Effector memory CD8-positive, alpha-beta T cell (primary cell): ENCODE data around the gene PHF2.

Experiments used
- ATAC-seq: fragments of 150-1000 bp; cut with Tn5 transposase; replicated peaks from 2 replicates; pipeline ENCODE4 v1.10.0; 2021; ENCODE audit warnings: mild to moderate bottlenecking, moderate library complexity
- DNase-seq, 3 experiments: peaks; one replicate each; pipeline ENCODE4 v3.0.0; 2021
- H3K27ac Mint-ChIP-seq, 2 donors: one replicate each; pipeline ENCODE4 v1.8.0; 2022; ENCODE audit warnings: mild to moderate bottlenecking in 2 of 2, mixed read lengths in 2 of 2, moderate library complexity in 2 of 2
- H3K27me3 Mint-ChIP-seq, 2 donors: one replicate each; pipeline ENCODE4 v1.8.0; 2022; ENCODE audit warnings: mixed read lengths in 2 of 2
- H3K36me3 Mint-ChIP-seq: one replicate; pipeline ENCODE4 v1.8.0; 2022; ENCODE audit warnings: mild to moderate bottlenecking, moderate library complexity, mixed read lengths; ENCODE audit not compliant: insufficient read depth
- H3K4me1 Mint-ChIP-seq, 2 donors: one replicate each; pipeline ENCODE4 v1.8.0; 2022; ENCODE audit warnings: low read depth in 2 of 2, mixed read lengths in 2 of 2
- H3K4me3 Mint-ChIP-seq, 2 donors: one replicate each; pipeline ENCODE4 v1.8.0; 2022; ENCODE audit warnings: mild to moderate bottlenecking in 2 of 2, mixed read lengths in 2 of 2, moderate library complexity in 2 of 2
- H3K9me3 Mint-ChIP-seq, 2 donors: one replicate each; pipeline ENCODE4 v1.8.0; 2022; ENCODE audit warnings: mixed read lengths in 2 of 2

The PHF2 gene

DNA sequence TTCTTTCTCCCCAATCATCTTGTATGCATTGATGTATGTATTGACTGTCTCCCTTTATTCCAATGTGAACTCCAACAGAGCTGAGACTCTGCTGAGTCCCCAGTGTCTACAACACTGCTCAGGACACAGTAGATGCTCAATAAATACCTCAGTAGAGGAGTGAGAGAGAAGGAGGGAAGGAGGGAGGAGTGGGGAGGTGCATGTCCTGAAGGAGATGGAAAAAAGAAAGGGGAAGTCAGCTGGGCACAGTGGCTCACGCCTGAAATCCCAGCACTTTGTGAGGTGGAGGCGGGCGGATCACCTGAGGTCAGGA is 2.9 kb upstream of the PHF2 start:
- Mint-ChIP-seq H3K4me1 (peaks cover 22 to 24% of the 10 kb centered on the region in 2 donors), H3K27me3 (no peaks in the 10 kb centered on the region), H3K4me3 (peak overlapping the region; percentile 2 to 87), H3K36me3 (peaks cover 14% of the 10 kb centered on the region), H3K9me3 (peaks cover 0 to 2% of the 10 kb centered on the region in 2 donors), H3K27ac (peak overlapping the region in 1 of 2 donors; percentile 90)
- ATAC-seq (no peak), DNase-seq (no peak)

DNA sequence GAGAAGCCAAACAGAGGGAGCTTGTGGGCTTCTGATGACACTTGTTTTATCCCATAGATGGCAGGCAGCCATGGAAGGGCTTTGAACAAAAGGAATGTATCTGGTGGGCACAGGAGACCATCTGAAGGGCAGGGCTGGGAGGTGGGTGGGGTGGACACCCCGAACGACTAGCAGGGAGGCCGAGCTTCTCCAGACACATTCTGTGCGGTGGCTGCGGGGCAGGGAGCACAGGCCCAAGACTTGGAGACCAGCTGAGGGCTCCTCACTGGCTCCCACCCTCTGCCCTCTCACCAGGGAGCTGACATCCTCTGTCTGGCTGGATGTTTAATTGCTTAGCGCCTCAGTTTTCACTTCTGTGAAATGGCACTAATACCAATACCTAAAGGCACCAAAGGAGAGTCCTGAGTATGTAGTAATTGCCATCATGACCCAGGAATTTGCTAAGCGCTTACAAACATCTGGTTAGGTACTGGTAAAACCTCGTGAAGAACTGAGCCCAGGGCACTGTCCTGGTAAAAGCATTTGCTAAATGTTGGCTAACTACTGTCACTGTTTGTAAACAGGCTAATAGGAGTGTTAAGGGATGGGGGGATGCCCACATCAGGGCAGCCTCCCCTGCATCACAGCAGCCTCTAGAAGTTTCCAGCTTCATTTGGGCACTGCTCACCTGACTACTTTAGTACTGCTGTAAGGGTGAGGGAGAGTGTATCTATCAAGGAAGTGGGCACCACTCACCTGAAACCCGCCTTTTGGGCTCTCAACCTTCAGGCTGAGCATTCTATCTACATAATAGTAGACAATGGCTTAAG is 2.1 kb upstream of the PHF2 start:
- Mint-ChIP-seq H3K4me1 (peaks cover 27 to 31% of the 10 kb centered on the region in 2 donors), H3K4me3 (peak overlapping the region; percentile 87), H3K27me3 (no peaks in the 10 kb centered on the region), H3K9me3 (peaks cover 0 to 2% of the 10 kb centered on the region in 2 donors), H3K36me3 (peaks cover 14% of the 10 kb centered on the region), H3K27ac (peak overlapping the region; percentile 90 to 97)
- DNase-seq = no peak
- ATAC-seq = no peak

DNA sequence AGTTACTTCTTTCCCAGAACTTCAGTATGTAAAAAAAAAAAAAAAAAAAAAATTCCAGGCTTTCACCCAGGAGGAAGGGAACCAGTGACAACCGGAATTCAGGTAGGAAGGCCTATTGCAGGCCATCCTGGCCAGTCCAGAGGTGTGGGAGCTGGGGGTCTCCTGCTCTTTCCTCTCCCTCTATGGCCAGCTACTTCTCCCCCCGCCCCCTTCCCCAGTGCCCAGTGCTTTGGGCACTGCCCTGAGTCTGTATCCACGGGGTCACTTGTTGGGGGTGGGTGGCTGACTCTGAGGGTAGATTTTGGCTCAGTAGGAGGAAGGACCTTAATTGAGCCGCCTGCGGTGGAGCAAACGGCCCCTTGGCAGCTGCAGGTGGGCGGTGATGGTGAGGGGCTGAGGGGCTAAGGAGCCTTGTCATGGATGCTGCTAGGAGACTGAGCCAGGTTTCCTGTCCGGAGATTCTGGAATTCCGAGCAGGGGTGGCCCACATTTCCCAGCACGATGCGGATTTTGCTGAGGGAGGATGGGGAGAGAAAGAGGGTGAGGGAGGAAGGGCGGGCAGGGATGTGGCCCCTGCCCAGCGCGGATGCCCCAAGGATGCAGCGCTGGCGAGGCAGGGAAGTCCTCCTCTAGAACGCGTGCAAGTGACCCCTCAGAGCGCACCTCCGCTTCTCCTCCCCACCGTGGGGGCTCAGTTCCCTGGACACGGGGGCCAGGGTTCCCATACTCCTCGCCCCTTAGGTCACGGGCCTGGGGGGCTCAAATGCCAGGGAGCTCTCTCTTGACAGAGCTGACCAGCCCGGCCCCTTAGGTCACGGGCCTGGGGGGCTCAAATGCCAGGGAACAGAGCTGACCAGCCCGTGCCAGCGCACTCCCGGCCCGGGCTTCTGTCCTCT is 1.2 kb upstream of the PHF2 start:
- DNase-seq = no peak
- no peak for ATAC-seq
- Mint-ChIP-seq H3K4me1 (peaks cover 36 to 39% of the 10 kb centered on the region in 2 donors), H3K27ac (peak overlapping the region; percentile 90 to 97), H3K9me3 (peaks cover 0 to 2% of the 10 kb centered on the region in 2 donors), H3K4me3 (peak overlapping the region; percentile 87), H3K27me3 (no peaks in the 10 kb centered on the region), H3K36me3 (peaks cover 14% of the 10 kb centered on the region)

DNA sequence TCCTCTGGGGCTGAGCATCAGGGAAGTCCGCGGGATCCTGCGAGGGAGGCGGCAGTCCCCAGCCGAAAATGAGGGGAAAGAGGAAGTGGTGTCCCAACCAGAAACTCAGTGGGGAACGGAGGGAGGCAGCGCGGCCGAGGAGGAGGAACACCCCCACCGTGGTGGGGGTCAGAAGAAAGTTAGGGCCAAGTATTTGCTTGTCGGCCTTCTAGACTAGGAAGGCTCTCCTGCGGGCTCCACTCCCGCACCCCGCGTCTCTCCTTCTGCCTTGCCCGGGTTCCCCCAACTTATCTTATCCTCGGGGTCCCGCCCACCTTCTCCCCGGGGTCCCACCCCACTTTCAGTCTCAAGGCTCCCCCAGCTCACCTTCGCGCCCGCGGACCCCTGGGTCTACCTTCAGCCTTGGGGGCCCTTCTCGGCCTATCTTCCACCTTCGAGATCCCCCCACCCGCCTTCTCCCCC is 557 bp upstream of the PHF2 start:
- Mint-ChIP-seq H3K27ac (peak overlapping the region; percentile 90 to 97), H3K9me3 (no peaks in the 10 kb centered on the region)
- peak; percentile 49 to 50 (median 50) for DNase-seq

DNA sequence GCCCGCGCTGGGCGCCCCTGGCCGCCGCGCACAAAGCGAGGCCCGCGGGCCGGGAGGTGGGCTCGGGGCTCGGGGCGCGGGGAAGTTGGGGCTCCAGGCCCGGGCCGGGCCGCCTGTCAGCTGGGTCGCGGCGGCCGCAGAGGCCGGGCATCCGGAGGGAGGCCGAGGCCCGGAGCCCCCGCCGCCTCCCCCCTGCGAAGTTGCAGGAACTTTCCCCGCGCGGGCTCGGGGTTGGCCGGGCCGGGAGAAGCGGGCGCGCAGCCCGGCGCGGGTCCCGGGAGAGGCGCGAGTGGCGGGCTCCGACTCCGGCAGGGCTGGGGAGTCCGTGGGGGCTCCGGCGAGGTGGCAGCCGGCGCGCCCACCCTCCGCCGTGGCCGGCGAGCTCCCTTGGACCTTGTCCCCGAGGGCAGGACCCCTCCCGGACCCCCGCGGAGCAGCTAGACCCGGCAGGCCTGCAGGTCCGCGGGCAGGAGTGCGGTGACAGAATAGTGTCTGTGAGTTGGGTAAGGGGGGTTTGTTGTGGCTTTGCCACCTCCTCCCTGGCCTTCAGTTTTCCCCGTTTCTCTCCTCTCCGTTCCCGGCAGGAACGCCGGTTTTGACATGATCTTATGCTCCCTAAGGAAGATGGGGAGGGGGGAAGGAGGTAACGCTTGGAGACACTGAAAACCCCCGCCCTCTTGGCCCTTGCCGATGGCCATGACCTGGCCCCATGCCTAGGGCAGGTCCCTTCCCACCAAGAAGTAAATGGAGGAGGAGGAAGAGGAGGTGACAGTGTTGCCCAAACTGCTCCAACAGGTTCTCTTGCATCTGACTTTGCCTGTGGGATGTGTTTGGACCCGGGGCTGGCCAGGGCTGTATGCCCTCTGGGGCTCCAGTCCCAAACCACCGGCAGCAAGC is 942 bp downstream of the PHF2 start:
- Mint-ChIP-seq H3K4me1 (peaks cover 54 to 56% of the 10 kb centered on the region in 2 donors), H3K9me3 (no peaks in the 10 kb centered on the region), H3K36me3 (peaks cover 10% of the 10 kb centered on the region), H3K4me3 (peak overlapping the region; percentile 80), H3K27ac (peak overlapping the region; percentile 84 to 89), H3K27me3 (no peaks in the 10 kb centered on the region)
- DNase-seq (no peak), ATAC-seq (peak; percentile 20)

More for the DNA sequence above, 557 bp upstream of the PHF2 start:
- H3K4me1 Mint-ChIP-seq = peaks cover 43 to 46% of the 10 kb centered on the region in 2 donors
- H3K27me3 Mint-ChIP-seq = no peaks in the 10 kb centered on the region
- H3K4me3 Mint-ChIP-seq = peak overlapping the region; percentile 87
- H3K36me3 Mint-ChIP-seq = peaks cover 14% of the 10 kb centered on the region
- ATAC-seq = peak; percentile 59

DNA sequence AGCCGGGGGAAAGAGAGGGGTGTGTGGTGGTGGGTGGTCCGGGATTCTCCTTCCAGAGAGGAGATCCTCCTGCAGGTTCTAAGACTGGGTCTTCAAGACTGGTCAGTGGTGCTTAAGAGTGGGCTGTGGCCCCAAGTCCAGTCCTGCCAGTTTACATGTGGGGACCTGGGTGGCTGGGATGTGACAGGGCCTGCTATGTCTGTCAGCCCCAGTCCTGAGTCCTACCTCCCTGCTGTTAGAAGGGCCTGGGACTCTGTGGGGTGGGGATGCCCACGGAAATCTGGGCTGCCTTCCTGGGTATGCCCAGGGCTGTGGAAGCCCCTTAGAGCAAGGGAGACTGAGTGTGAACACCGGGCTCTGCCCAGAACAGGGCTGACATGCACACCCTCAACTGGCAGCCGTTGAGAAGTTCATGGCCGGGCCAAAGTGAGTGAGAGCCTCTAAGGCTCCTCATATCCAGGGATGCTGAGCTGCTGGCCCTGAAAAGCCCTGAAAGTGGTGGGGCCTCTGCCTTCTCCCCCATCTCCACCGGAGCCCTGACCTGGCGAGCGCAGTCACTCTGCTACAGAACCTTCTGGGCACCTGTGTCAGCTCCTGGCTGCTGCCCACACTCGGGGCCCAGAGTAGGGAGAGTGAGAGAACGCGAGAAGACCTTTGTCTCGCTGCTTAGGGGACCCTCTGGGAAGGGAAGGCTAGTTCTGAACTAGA is 1.7 kb downstream of the PHF2 start:
- Mint-ChIP-seq H3K27me3 (no peaks in the 10 kb centered on the region), H3K4me1 (peaks cover 59 to 64% of the 10 kb centered on the region in 2 donors), H3K36me3 (peaks cover 10% of the 10 kb centered on the region), H3K27ac (peak overlapping the region; percentile 84 to 89), H3K4me3 (peak overlapping the region; percentile 80), H3K9me3 (no peaks in the 10 kb centered on the region)
- no peak for DNase-seq
- ATAC-seq = no peak

DNA sequence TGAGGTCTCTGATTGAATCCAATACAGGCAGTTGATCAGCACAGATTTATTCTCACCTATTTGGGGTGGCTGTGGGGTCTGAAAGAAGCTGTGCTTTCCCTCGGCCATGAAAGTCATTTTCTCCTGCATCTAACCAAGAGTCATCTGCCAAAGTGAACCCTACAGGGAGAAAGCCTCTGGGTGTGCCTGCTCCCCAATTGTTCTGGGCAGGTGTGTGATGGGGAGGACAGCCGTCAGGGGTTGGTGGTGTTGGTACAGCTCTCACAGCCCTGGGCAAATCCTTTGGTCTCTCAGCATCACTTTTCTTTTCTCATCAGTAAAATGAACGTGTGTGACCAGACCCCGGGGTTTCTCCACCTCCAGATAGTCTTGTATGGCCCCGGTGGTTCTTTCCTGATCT is 2.5 kb downstream of the PHF2 start:
- Mint-ChIP-seq H3K27ac (peak overlapping the region; percentile 83 to 89), H3K36me3 (peaks cover 10% of the 10 kb centered on the region), H3K4me3 (peak overlapping the region; percentile 80)

DNA sequence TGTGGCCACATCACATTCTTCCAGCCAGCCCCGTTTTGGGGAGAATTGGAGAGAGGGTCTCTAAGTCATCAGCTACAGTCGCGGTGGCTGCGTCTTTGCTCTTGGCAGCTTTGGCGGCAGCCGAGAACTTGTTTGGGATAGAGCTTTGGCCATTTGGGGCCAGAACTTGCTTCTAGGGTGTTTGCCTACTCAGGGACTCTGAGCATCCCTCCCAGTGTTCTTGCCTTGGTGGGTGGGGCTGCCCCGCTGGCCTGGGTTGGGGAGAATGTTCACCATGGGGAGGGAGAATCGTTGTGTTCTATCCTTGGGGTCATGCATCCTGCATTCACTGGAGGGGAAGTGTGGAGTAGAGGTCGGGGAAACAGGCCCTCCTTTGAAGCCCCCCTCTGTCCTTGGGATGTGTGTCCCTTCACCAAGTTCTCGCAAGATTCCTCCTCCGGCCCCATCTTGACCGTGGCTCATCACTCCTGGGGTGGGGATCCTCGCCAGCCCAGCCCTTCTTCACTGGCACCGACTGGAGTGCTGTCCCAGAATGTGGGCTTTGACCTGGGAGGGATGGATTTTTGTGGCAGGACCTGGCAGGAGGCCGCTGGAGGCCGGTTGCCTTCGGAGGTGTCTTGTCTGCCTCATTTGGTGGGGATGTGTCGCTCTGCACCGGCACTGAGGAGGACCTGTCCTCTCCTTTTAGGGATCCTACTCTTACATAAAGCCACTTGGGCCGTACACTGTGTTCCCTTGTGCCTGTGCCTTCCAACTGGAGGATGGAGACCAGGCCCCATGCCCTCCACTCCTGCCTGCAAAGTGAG is 3.5 kb downstream of the PHF2 start:
- Mint-ChIP-seq H3K27ac (peak overlapping the region; percentile 67 to 85), H3K27me3 (no peaks in the 10 kb centered on the region), H3K9me3 (no peaks in the 10 kb centered on the region), H3K36me3 (peaks cover 8% of the 10 kb centered on the region), H3K4me3 (peak overlapping the region in 1 of 2 donors; percentile 80), H3K4me1 (peaks cover 57 to 61% of the 10 kb centered on the region in 2 donors)
- no peak for DNase-seq
- ATAC-seq = no peak

More for the DNA sequence above, 2.5 kb downstream of the PHF2 start:
- DNase-seq (no peak), ATAC-seq (no peak)
- Mint-ChIP-seq H3K27me3 (no peaks in the 10 kb centered on the region), H3K9me3 (no peaks in the 10 kb centered on the region), H3K4me1 (peaks cover 59 to 60% of the 10 kb centered on the region in 2 donors)

DNA sequence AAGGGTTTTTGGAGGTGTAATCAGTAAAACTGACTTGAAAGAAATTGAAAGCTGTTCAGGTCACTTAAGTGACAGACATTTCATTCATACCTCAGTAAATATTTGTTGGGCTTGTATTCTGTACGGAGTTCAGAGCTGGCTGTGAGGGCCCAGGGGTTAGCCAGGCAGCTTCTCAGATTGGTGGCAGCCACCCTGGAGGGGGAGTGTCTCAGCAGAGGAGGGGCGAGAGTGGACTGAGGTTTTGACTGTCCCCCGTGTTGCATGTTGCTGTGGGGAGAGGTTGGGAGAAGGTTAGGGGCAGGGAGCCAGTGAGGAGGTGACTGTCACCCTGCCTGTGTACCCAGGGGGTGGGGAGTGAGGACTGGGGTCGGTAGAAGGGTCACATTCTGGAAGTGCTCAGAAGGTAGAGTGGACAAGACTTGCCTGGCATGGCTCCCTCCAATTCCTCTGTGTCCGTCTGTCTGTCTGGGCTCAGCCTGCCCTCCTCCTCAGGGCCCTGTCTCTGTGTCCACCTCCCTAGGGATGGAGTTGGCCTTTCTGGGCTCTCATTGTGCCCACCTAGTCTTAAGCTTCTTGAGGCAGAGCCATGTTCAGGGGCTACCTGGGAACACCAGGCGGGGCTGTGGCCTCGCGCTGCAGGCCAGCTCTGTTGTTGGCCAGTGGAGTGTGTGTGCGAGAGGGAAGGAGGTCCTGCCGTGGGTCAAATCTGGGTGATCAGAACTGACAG is 4.4 kb downstream of the PHF2 start:
- H3K4me1 Mint-ChIP-seq = peaks cover 56 to 58% of the 10 kb centered on the region in 2 donors
- H3K36me3 Mint-ChIP-seq = peaks cover 4% of the 10 kb centered on the region
- H3K9me3 Mint-ChIP-seq = no peaks in the 10 kb centered on the region
- ATAC-seq (no peak), DNase-seq (no peak)
- H3K27ac Mint-ChIP-seq = peak overlapping the region; percentile 67 to 85
- H3K4me3 Mint-ChIP-seq = no peak overlapping the region
- H3K27me3 Mint-ChIP-seq = no peaks in the 10 kb centered on the region

DNA sequence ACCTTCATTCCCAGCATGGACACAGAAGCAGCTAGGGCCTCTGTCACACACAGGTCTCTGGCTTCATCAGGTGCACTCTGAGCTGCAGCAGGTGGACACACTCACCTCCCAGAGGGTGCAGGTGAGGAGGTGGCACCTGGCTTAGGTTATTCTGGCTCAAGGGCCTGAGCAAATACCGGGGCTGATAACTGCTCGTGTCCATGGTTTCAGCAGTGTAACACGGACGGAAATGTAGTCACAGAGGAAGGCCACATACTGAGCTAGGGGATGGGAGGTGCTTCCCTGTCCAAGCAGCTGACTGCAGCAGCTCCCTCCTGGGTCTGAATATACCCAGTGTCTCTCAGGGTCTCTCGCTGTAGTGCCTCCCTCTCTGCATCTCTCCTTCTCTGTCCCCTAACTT is 5.7 kb downstream of the PHF2 start:
- no peaks in the 10 kb centered on the region for H3K9me3 Mint-ChIP-seq
- no peak for ATAC-seq
- no peaks in the 10 kb centered on the region for H3K27me3 Mint-ChIP-seq
- H3K4me1 Mint-ChIP-seq = peaks cover 64 to 66% of the 10 kb centered on the region in 2 donors
- no peak for DNase-seq
- peak overlapping the region in 1 of 2 donors; percentile 27 for H3K4me3 Mint-ChIP-seq
- H3K27ac Mint-ChIP-seq = no peak overlapping the region
- H3K36me3 Mint-ChIP-seq = peaks cover 4% of the 10 kb centered on the region

DNA sequence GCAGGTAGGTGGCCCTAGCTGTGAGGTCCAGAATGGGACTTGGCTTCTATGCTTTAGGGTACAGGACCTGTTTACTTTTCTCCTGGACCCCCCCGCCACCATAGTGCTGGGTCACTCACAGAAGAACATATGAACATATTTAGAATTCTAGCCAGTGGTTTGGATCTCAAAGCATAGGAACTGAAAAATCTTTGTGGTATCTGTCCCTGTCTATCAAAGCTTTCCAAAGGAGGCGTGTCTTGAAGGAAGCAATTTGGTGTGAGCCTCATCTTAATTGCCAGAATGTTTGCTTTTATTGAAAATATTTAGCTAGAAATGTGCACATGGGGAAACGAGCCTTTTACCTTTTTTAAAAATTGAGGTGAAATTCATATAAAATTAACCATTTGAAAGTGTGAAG is 6.2 kb downstream of the PHF2 start:
- peak overlapping the region in 1 of 2 donors; percentile 11 for H3K27ac Mint-ChIP-seq
- ATAC-seq = no peak

More for the DNA sequence above, 6.2 kb downstream of the PHF2 start:
- no peak for DNase-seq
- Mint-ChIP-seq H3K36me3 (peaks cover 1% of the 10 kb centered on the region), H3K27me3 (no peaks in the 10 kb centered on the region), H3K9me3 (no peaks in the 10 kb centered on the region), H3K4me1 (peaks cover 63 to 65% of the 10 kb centered on the region in 2 donors), H3K4me3 (peak overlapping the region in 1 of 2 donors; percentile 27)
